GM19463 (cell line): ENCODE data around the gene COL4A2.
A peak's percentile ranks its signal among the peaks of the same experiment; 100 is the strongest.

Experiments used
- ATAC-seq: cut with Tn5 transposase; IDR thresholded peaks from one replicate; pipeline ENCODE4 v1.9.1; 2021; ENCODE audit warnings: mild to moderate bottlenecking, moderate library complexity; ENCODE audit not compliant: unreplicated experiment

Gene COL4A2

GRCh38 chr13:110466266-110466915, 159.3 kb downstream of the COL4A2 start:
- no peak for ATAC-seq

- no peak for ATAC-seq
Measured at GRCh38 chr13:110467516-110468110, 160.5 kb downstream of the COL4A2 start.

DNA sequence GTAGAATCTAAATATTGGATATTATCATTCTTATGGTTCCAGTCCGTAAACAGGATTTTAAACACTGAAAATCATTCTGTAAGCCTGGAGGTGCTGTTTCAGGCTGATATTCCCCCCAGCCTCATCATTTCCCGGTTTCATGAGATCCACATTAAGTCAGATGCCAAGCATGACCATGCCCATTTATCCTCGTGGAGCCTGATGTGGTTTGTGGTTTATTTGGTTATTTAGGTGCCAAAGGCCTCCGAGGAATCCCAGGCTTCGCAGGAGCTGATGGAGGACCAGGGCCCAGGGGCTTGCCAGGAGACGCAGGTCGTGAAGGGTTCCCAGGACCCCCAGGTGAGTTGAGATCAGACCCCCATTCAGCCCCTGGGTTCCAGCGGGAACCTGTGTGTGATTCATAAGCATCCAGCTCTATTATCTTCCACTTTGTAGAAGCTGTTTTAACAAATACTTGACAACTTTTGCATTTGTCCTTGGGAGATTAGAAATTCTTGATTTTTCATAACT, 162.0 kb downstream of the COL4A2 start:
- ATAC-seq = no peak

GRCh38 chr13:110469597-110469996, 162.5 kb downstream of the COL4A2 start:
- no peak for ATAC-seq

DNA sequence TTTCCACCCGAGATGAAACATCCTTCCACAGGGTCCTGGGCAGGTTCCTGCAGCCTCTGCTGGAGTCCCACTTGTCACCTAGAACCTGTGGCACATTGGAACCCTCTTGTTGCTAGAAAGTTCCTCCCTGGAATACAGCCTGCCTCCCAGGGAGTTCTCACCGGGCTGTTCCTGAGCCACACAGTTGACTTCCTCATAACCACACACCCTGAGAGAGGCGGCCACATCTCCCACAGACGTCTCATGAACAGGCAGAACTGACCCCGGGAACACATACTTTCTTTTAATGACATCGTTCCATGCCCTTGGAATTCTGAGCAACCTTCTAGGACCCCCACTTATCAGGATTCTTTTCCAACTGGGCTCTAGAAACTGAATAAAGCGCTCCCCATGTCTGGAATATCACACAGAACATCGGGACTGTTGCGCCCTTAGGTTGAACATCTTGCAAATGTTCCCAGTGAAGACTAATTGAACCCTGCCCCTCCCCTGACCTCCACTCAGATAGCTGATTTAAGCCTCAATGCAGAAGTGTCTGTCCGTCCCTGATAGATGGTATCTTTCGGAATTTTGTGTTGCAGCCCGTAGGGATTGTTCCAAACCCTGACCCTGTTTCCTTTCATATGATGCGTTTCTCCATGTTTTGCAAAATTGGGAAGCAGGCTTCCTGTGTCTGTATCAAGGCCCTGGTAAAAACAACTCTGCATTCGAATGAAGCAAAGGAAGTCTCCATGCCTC, 163.4 kb downstream of the COL4A2 start:
- ATAC-seq = no peak

DNA sequence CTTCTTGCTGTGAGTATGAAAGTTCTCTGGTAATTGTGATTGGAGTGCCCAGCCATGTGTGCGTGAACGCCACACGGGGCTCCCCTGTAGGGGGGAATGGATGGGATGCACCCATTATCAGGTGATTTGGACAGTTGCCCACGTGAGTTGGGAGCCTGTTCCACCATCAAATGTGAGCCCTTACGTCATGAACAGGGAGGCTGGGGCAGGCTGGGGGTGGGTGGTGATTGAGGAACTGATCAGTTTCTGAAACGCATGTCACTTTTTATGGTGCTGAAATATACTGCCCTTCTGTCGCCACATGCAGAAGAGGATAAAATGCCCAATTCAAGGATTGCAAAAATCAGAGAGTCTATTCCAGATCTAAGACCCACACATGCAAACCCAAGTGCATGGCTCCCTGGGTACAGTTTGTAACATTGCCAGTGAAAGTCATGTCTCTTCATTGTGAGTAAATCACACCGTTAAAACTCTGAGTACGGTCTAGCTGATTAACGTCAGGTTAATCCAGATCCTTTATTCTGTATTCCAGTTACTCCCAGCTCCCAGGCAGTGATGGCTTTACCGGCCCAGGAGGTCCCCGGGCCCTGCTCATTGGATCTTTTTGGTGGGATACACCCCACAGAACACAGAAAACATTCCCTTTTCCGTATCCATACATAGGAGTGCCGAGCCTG, 164.2 kb downstream of the COL4A2 start:
- peak; percentile 32 for ATAC-seq

DNA sequence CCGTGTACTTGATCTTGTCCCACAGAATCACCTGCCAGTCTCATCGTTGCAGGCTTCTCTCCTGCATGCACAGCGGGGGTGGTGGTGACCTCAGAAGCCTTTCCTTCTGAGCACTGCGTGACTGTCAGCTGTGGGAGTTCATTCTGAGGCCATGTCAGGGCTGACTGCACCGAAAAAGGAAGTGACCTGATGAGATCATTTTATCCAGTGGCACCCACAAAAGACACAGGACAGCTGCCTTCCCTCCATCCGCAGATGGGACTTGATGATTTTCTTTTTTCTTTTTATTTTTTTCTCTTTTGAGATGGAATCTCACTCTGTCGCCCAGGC, 164.7 kb downstream of the COL4A2 start:
- peak; percentile 92 for ATAC-seq

- no peak for ATAC-seq
Measured at GRCh38 chr13:110472904-110473563, 165.9 kb downstream of the COL4A2 start.

- no peak for ATAC-seq
Measured at GRCh38 chr13:110474713-110475112, 167.6 kb downstream of the COL4A2 start.

DNA sequence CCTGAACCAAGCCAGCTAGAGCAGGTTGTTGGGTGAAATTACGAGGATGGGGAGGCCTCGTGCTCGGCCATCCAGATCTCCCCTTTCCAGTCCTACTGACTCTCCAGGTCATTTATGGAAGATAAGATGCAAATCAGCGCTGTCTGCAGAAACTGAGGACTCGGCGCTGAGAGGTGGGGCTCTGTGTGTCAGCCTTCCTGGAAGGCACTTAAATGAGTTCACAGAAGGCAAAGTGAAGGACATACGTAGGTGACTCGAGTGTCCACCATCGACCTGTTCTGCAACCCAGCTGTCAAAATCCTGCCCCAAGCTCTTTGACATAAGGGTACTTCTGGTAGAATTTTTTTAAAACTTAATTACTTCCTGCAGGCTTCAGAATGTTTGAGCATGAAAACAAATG, 168.0 kb downstream of the COL4A2 start:
- ATAC-seq = peak; percentile 1

DNA sequence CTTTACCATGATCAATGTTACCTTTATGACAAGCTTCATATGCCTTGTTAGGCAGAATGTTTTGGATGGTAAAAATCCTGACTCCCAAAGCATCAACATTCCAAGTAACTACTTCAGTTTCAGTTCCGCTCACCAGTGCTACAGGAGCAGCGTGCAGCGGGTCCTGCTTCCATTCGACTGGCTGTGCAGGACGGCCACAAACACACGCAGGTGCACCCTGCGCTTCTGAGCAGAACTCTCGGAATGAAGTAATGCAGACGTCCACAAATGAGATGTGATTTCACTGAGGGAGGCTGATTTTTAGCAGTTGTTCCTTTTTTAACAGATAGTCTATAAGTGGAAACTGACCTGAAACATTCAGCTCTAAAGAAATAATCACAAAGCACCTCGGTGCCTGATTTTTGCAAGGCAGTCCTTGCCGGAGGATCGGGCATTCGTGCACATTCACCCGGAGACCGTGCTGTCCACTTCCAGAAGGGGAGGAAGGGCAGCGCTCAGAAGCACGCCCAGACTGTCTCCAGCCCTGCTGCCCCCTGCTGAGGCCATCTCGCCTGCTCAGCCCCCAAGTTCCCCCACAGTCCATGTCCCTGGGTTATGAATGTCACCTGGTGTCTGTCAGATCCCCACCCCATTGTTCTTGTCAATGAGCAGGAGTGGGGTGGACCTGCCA, 168.6 kb downstream of the COL4A2 start:
- ATAC-seq = peak; percentile 36

DNA sequence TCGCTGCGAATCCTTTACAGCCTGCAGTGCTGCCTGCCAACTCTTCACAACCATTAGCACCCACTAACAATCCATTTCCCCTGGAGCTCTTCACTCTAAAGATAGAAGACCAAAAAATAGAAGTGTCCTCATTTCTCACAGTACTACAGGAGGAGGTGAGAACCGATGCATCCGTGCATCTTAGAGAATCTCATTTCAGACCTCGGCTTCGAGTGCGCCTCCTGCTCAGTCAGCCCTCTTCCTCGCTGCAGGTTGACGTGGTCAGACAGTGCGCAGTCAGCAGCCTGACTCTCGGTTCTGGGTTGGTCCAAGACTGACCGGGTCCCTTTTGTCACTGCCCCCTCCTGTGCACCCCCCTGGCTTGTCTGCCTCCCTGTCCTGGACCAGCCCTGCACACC, 169.1 kb downstream of the COL4A2 start:
- ATAC-seq = no peak

GRCh38 chr13:110477706-110478245, 170.7 kb downstream of the COL4A2 start:
- no peak for ATAC-seq

GRCh38 chr13:110478405-110479214, 171.5 kb downstream of the COL4A2 start:
- no peak for ATAC-seq

DNA sequence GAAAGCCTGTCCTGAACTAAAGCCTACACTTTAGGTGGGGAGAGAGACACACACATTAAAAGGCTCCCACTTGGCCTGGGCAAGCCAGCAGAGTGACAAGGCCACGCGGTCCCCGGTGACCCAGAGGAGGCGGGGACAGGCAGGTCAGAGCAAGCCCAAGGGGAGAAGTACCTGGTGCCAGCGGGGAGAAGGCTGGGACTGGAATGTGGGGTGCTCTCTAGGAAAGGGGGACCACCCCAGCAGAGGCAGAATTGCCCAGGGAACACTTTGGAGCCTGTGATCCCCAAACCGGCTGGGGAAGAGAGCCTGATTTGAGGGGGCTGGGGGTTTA, 172.1 kb downstream of the COL4A2 start:
- no peak for ATAC-seq

GRCh38 chr13:110479648-110480047, 172.6 kb downstream of the COL4A2 start:
- ATAC-seq = no peak

- ATAC-seq = no peak
Measured at GRCh38 chr13:110480161-110480560, 173.1 kb downstream of the COL4A2 start.

GRCh38 chr13:110483386-110483968, 176.4 kb downstream of the COL4A2 start:
- ATAC-seq = no peak
